Endothelial cell (in vitro differentiated cells): ENCODE data around the gene KANK2. TPM values are rescaled to one million over a fixed set of nuclear protein-coding genes. Genes with fewer than 3 reads are reported as not detected.

ENCODE experiments used
- DNase-seq: peaks from one replicate; pipeline ENCODE4 v3.0.0; 2021; ENCODE audit warnings: low spot score
- H3K27ac Mint-ChIP-seq: one replicate; pipeline ENCODE4 v1.8.0; 2021; ENCODE audit warnings: mixed read lengths, inconsistent platforms; ENCODE audit not compliant: unreplicated experiment
- H3K27me3 Mint-ChIP-seq: one replicate; pipeline ENCODE4 v1.8.0; 2021; ENCODE audit warnings: mild to moderate bottlenecking, moderate library complexity, mixed read lengths, inconsistent platforms; ENCODE audit not compliant: unreplicated experiment
- H3K36me3 Mint-ChIP-seq: one replicate; pipeline ENCODE4 v1.8.0; 2021; ENCODE audit warnings: mild to moderate bottlenecking, low read depth, mixed read lengths, inconsistent platforms; ENCODE audit not compliant: unreplicated experiment
- H3K4me1 Mint-ChIP-seq: one replicate; pipeline ENCODE4 v1.8.0; 2021; ENCODE audit warnings: mild to moderate bottlenecking, mixed read lengths, inconsistent platforms; ENCODE audit not compliant: unreplicated experiment
- H3K4me3 Mint-ChIP-seq: one replicate; pipeline ENCODE4 v1.8.0; 2021; ENCODE audit warnings: mild to moderate bottlenecking, mixed read lengths, inconsistent platforms; ENCODE audit not compliant: unreplicated experiment
- H3K9me3 Mint-ChIP-seq: one replicate; pipeline ENCODE4 v1.8.0; 2021; ENCODE audit warnings: mixed read lengths, inconsistent platforms; ENCODE audit not compliant: unreplicated experiment
- CTCF ChIP-seq: fragments of 200-600 bp; sonication (generic); IDR thresholded peaks from one replicate; pipeline ENCODE4 v1.5.0; 2021; ENCODE audit warnings: antibody characterized with exemption; ENCODE audit not compliant: unreplicated experiment
- total RNA-seq: library from RNA; stranded (reverse); fragmentation: NEBNext Ultra II Directional; extraction: Animal tissue kit (Norgen Biotek cat#: 25700); gene quantifications from one replicate; pipeline ENCODE4 v1.2.1, GENCODE V29; 2021; ENCODE audit not compliant: unreplicated experiment

The KANK2 gene
- total RNA-seq, 1 donor from 2014 or later, result 103 TPM

DNA sequence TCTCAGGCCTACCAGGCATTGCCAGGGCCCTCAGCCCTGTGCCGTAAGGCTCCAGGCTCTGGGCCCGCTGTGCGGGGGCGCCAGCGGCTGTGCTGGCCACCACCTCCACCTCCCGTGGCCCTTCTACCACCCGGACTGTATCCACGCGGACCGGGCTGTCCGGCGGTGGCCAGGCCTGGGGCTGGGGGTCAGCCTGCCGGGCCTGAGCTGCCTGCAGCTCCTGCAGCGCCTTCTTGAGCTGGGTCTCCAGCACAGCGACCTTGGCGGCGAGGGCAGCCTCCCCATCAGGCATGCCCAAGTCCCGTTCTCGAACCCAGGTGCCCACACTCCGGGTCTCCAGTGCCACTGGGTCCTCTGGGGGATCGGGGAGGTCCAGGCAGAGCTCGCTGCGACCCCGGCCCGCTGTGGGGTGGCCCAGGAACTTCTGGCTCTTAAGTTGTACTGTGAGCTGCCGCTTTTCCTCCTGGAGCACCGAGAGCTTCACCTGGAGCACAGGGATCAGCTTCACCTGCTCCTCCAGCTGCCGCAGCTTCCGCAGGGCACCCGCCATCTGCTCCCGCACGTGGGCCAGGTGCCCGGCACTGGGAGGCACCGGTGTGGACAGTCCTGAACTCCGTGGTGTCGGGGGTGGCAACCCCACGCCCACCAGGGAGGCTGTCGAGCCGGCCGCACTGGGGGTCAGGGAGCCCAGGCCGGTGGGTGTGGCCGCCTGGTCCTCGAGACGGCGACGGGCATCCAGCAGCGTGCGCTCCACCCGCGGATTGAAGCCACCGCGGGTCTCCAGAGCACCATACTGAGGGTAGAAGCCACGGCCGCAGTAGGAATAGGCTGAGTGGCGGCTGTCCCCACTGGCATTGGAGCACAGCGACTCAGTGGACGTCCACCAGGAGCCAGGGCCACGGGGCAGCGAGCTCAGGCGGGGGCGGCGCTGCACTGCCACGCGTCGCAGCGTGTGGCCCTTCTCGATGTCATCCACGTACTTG lies 4.1 kb downstream of the KANK2 start:
- DNase-seq, result no peak
- no peak for TF ChIP-seq CTCF
- H3K36me3 Mint-ChIP-seq, result peaks cover 25% of the 10 kb centered on the region
- peaks cover 11% of the 10 kb centered on the region for H3K4me1 Mint-ChIP-seq
- no peak overlapping the region for H3K27ac Mint-ChIP-seq
- peaks cover 4% of the 10 kb centered on the region for H3K27me3 Mint-ChIP-seq
- H3K9me3 Mint-ChIP-seq, result no peaks in the 10 kb centered on the region
- no peak overlapping the region for H3K4me3 Mint-ChIP-seq

- Mint-ChIP-seq H3K4me3 (peak overlapping the region; percentile 59), H3K27ac (no peak overlapping the region), H3K4me1 (peaks cover 11% of the 10 kb centered on the region), H3K9me3 (no peaks in the 10 kb centered on the region), H3K27me3 (peaks cover 4% of the 10 kb centered on the region), H3K36me3 (peaks cover 30% of the 10 kb centered on the region)
- DNase-seq, result no peak
- no peak for TF ChIP-seq CTCF
Measured at GRCh38 chr19:11191934-11192333, 5.4 kb downstream of the KANK2 start.

- Mint-ChIP-seq H3K27ac (no peak overlapping the region), H3K36me3 (peaks cover 35% of the 10 kb centered on the region), H3K9me3 (no peaks in the 10 kb centered on the region), H3K4me3 (peak overlapping the region; percentile 59), H3K27me3 (peaks cover 8% of the 10 kb centered on the region), H3K4me1 (peaks cover 8% of the 10 kb centered on the region)
- no peak for TF ChIP-seq CTCF
- no peak for DNase-seq
Measured at GRCh38 chr19:11191273-11191755, 6.0 kb downstream of the KANK2 start.

GRCh38 chr19:11190501-11190900 lies 6.8 kb downstream of the KANK2 start:
- Mint-ChIP-seq H3K36me3 (peaks cover 35% of the 10 kb centered on the region), H3K27ac (no peak overlapping the region), H3K4me1 (peaks cover 1% of the 10 kb centered on the region), H3K4me3 (peak overlapping the region; percentile 47), H3K9me3 (no peaks in the 10 kb centered on the region), H3K27me3 (peaks cover 5% of the 10 kb centered on the region)
- no peak for DNase-seq
- TF ChIP-seq CTCF, result no peak

- Mint-ChIP-seq H3K27me3 (peaks cover 6% of the 10 kb centered on the region), H3K4me3 (no peak overlapping the region), H3K27ac (no peak overlapping the region), H3K36me3 (peaks cover 37% of the 10 kb centered on the region), H3K4me1 (no peaks in the 10 kb centered on the region), H3K9me3 (no peaks in the 10 kb centered on the region)
- TF ChIP-seq CTCF, result no peak
- no peak for DNase-seq
Measured at GRCh38 chr19:11187441-11187840, 9.9 kb downstream of the KANK2 start.
